Measurements from ENCODE around the gene NHSL2.

The NHSL2 gene

GRCh38 chrX:71976753-71977152 is 66.1 kb downstream of the NHSL2 start:
- no peaks in the 10 kb centered on the region for H3K4me1 ChIP-seq (ENCODE audit: control insufficient read depth in 2 of 2, insufficient read depth in 2 of 2, low read length in 2 of 2)
- no peak overlapping the region for H3K27ac ChIP-seq (ENCODE audit: low read depth in 2 of 2, low read length in 2 of 2)
- no peaks in the 10 kb centered on the region for H3K9me3 ChIP-seq (ENCODE audit: control insufficient read depth in 2 of 2, low read length in 2 of 2)
- H3K4me3 ChIP-seq (ENCODE audit: low read length in 2 of 2): no peak overlapping the region
- H3K9ac ChIP-seq (ENCODE audit: low read depth in 1 of 2, low read length in 2 of 2): no peak overlapping the region
- H3K27me3 ChIP-seq (ENCODE audit: control insufficient read depth in 2 of 2, insufficient read depth in 2 of 2, low read length in 2 of 2): peaks cover 5 to 12% of the 10 kb centered on the region in 2 donors
- H3K36me3 ChIP-seq (ENCODE audit: control insufficient read depth in 2 of 2, insufficient read depth in 2 of 2, low read length in 2 of 2): no peaks in the 10 kb centered on the region

DNA sequence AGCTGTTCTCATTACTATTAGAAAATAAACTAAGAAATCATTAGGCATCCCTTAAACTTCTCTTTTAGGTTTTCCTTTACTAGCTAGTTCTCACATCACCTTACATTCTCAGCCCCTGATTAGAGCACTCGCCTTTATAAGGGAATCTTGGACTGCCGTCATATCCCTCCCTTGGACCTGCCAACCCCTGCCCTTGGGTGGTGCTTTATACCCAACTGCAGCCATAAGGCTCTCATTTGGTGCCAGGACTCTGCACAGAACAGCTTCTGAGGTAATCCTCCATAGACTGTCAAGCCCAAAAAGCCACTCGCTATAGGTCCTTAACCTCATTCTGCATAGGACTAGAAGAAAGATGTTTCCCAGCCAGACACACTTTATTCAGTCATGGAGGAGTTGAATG is 67.5 kb downstream of the NHSL2 start:
- H3K27ac ChIP-seq (ENCODE audit: low read depth in 2 of 2, low read length in 2 of 2): no peak overlapping the region
- no peaks in the 10 kb centered on the region for H3K36me3 ChIP-seq (ENCODE audit: control insufficient read depth in 2 of 2, insufficient read depth in 2 of 2, low read length in 2 of 2)
- no peaks in the 10 kb centered on the region for H3K9me3 ChIP-seq (ENCODE audit: control insufficient read depth in 2 of 2, low read length in 2 of 2)
- H3K4me1 ChIP-seq (ENCODE audit: control insufficient read depth in 2 of 2, insufficient read depth in 2 of 2, low read length in 2 of 2): no peaks in the 10 kb centered on the region
- H3K27me3 ChIP-seq (ENCODE audit: control insufficient read depth in 2 of 2, insufficient read depth in 2 of 2, low read length in 2 of 2): peaks cover 0 to 8% of the 10 kb centered on the region in 2 donors
- no peak overlapping the region for H3K9ac ChIP-seq (ENCODE audit: low read depth in 1 of 2, low read length in 2 of 2)
- no peak overlapping the region for H3K4me3 ChIP-seq (ENCODE audit: low read length in 2 of 2)

DNA sequence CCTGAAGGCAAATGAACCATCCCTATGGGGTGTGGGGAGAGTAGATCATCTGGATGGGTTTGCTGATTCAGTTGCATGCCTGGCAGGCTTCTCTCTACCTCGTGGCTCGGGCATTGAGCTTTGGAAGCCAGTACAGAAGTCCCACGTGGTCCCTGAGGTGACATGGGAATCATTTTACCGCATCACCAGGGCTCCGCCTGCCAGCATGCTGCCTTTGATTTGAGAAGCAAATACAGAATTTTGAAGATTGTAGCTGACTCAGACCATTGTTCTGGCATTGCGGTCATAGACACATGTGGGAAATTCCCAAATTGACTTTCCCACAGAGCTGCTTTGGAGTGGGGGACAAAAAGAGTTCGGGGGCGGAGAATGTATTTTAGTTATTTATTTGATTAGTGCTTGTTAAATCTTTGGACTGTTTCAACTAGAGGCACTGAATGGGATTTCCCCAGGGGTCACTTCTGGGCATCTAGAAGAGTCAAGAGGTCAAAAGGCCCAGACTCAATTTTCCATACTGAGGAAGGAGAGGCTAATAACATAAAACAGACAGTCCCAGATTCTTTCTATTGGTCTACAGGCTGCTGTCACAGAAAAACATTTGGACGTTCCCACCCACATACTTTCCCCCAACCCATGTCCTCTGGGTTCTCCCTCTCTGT is 79.3 kb downstream of the NHSL2 start:
- H3K4me1 ChIP-seq (ENCODE audit: control insufficient read depth in 2 of 2, insufficient read depth in 2 of 2, low read length in 2 of 2): no peaks in the 10 kb centered on the region
- H3K4me3 ChIP-seq (ENCODE audit: low read length in 2 of 2): no peak overlapping the region
- H3K36me3 ChIP-seq (ENCODE audit: control insufficient read depth in 2 of 2, insufficient read depth in 2 of 2, low read length in 2 of 2): no peaks in the 10 kb centered on the region
- no peaks in the 10 kb centered on the region for H3K9me3 ChIP-seq (ENCODE audit: control insufficient read depth in 2 of 2, low read length in 2 of 2)
- H3K27me3 ChIP-seq (ENCODE audit: control insufficient read depth in 2 of 2, insufficient read depth in 2 of 2, low read length in 2 of 2): peaks cover 7 to 8% of the 10 kb centered on the region in 2 donors
- no peak overlapping the region for H3K9ac ChIP-seq (ENCODE audit: low read depth in 1 of 2, low read length in 2 of 2)
- H3K27ac ChIP-seq (ENCODE audit: low read depth in 2 of 2, low read length in 2 of 2): no peak overlapping the region

GRCh38 chrX:71990518-71990917 is 79.9 kb downstream of the NHSL2 start:
- Histone ChIP-seq H3K9ac (ENCODE audit: low read depth in 1 of 2, low read length in 2 of 2) (no peak overlapping the region), H3K4me3 (ENCODE audit: low read length in 2 of 2) (no peak overlapping the region), H3K27ac (ENCODE audit: low read depth in 2 of 2, low read length in 2 of 2) (no peak overlapping the region), H3K27me3 (ENCODE audit: control insufficient read depth in 2 of 2, insufficient read depth in 2 of 2, low read length in 2 of 2) (peaks cover 7 to 8% of the 10 kb centered on the region in 2 donors), H3K36me3 (ENCODE audit: control insufficient read depth in 2 of 2, insufficient read depth in 2 of 2, low read length in 2 of 2) (no peaks in the 10 kb centered on the region), H3K9me3 (ENCODE audit: control insufficient read depth in 2 of 2, low read length in 2 of 2) (no peaks in the 10 kb centered on the region), H3K4me1 (ENCODE audit: control insufficient read depth in 2 of 2, insufficient read depth in 2 of 2, low read length in 2 of 2) (no peaks in the 10 kb centered on the region)

DNA sequence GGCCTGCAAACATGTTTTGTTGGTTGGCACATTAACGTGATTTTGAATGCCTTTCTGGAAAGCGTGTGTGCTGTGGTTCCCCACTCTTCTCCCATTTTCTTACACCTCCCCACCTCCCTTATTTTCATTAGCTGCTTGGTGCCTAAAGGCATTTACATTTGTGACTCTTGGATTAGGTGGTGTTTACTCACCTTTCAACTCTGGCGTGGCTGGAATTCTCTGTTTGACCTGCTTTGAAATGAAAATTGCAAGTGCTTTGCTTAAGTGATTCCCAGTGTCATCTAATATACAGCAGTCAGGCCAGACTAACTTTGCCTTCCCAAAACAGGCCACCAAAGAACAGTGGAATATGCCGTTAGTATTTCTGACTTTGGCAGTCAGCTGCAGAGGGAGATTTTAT is 80.5 kb downstream of the NHSL2 start:
- Histone ChIP-seq H3K9me3 (ENCODE audit: control insufficient read depth in 2 of 2, low read length in 2 of 2) (no peaks in the 10 kb centered on the region), H3K36me3 (ENCODE audit: control insufficient read depth in 2 of 2, insufficient read depth in 2 of 2, low read length in 2 of 2) (no peaks in the 10 kb centered on the region), H3K4me1 (ENCODE audit: control insufficient read depth in 2 of 2, insufficient read depth in 2 of 2, low read length in 2 of 2) (no peaks in the 10 kb centered on the region), H3K4me3 (ENCODE audit: low read length in 2 of 2) (no peak overlapping the region), H3K27me3 (ENCODE audit: control insufficient read depth in 2 of 2, insufficient read depth in 2 of 2, low read length in 2 of 2) (peaks cover 7 to 8% of the 10 kb centered on the region in 2 donors), H3K9ac (ENCODE audit: low read depth in 1 of 2, low read length in 2 of 2) (no peak overlapping the region), H3K27ac (ENCODE audit: low read depth in 2 of 2, low read length in 2 of 2) (no peak overlapping the region)

- Histone ChIP-seq H3K9me3 (ENCODE audit: control insufficient read depth in 2 of 2, low read length in 2 of 2) (no peaks in the 10 kb centered on the region), H3K36me3 (ENCODE audit: control insufficient read depth in 2 of 2, insufficient read depth in 2 of 2, low read length in 2 of 2) (no peaks in the 10 kb centered on the region), H3K27me3 (ENCODE audit: control insufficient read depth in 2 of 2, insufficient read depth in 2 of 2, low read length in 2 of 2) (peaks cover 7 to 8% of the 10 kb centered on the region in 2 donors), H3K27ac (ENCODE audit: low read depth in 2 of 2, low read length in 2 of 2) (no peak overlapping the region), H3K9ac (ENCODE audit: low read depth in 1 of 2, low read length in 2 of 2) (no peak overlapping the region), H3K4me3 (ENCODE audit: low read length in 2 of 2) (no peak overlapping the region), H3K4me1 (ENCODE audit: control insufficient read depth in 2 of 2, insufficient read depth in 2 of 2, low read length in 2 of 2) (no peaks in the 10 kb centered on the region)
Observed at GRCh38 chrX:71992711-71993110, 82.1 kb downstream of the NHSL2 start.

DNA sequence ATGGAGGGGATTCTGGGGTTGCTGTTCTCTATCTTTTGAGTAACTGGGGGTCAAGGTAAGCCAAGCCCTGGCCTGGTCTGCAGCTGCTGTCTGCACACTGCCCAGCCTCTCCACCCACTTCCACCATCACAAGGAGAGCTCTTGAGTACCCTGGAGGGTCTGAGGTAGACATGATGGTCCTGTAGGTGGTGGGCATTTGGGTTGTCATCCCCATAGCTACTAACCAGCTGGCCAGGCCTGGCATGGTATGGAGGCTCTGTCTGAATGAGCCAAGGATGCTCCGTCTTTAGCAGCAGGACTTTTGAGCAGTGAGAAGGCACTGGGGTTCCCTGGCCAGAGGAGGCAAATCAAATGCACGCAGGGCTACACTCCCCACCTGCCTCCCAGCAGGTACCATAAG is 82.7 kb downstream of the NHSL2 start:
- no peak overlapping the region for H3K4me3 ChIP-seq (ENCODE audit: low read length in 2 of 2)
- no peaks in the 10 kb centered on the region for H3K9me3 ChIP-seq (ENCODE audit: control insufficient read depth in 2 of 2, low read length in 2 of 2)
- H3K27me3 ChIP-seq (ENCODE audit: control insufficient read depth in 2 of 2, insufficient read depth in 2 of 2, low read length in 2 of 2): peaks cover 6 to 8% of the 10 kb centered on the region in 2 donors
- no peaks in the 10 kb centered on the region for H3K36me3 ChIP-seq (ENCODE audit: control insufficient read depth in 2 of 2, insufficient read depth in 2 of 2, low read length in 2 of 2)
- no peak overlapping the region for H3K9ac ChIP-seq (ENCODE audit: low read depth in 1 of 2, low read length in 2 of 2)
- no peaks in the 10 kb centered on the region for H3K4me1 ChIP-seq (ENCODE audit: control insufficient read depth in 2 of 2, insufficient read depth in 2 of 2, low read length in 2 of 2)
- no peak overlapping the region for H3K27ac ChIP-seq (ENCODE audit: low read depth in 2 of 2, low read length in 2 of 2)

- Histone ChIP-seq H3K27me3 (ENCODE audit: control insufficient read depth in 2 of 2, insufficient read depth in 2 of 2, low read length in 2 of 2) (peaks cover under 1 to 8% of the 10 kb centered on the region in 2 donors), H3K9ac (ENCODE audit: low read depth in 1 of 2, low read length in 2 of 2) (no peak overlapping the region), H3K27ac (ENCODE audit: low read depth in 2 of 2, low read length in 2 of 2) (no peak overlapping the region), H3K4me3 (ENCODE audit: low read length in 2 of 2) (no peak overlapping the region), H3K36me3 (ENCODE audit: control insufficient read depth in 2 of 2, insufficient read depth in 2 of 2, low read length in 2 of 2) (no peaks in the 10 kb centered on the region), H3K9me3 (ENCODE audit: control insufficient read depth in 2 of 2, low read length in 2 of 2) (no peaks in the 10 kb centered on the region), H3K4me1 (ENCODE audit: control insufficient read depth in 2 of 2, insufficient read depth in 2 of 2, low read length in 2 of 2) (no peaks in the 10 kb centered on the region)
Observed at GRCh38 chrX:71994601-71995000, 84.0 kb downstream of the NHSL2 start.

GRCh38 chrX:71995122-71995521 is 84.5 kb downstream of the NHSL2 start:
- Histone ChIP-seq H3K27ac (ENCODE audit: low read depth in 2 of 2, low read length in 2 of 2) (no peak overlapping the region), H3K9me3 (ENCODE audit: control insufficient read depth in 2 of 2, low read length in 2 of 2) (no peaks in the 10 kb centered on the region)

GRCh38 chrX:71996136-71996535 is 85.5 kb downstream of the NHSL2 start:
- Histone ChIP-seq H3K9ac (ENCODE audit: low read depth in 1 of 2, low read length in 2 of 2) (no peak overlapping the region), H3K4me1 (ENCODE audit: control insufficient read depth in 2 of 2, insufficient read depth in 2 of 2, low read length in 2 of 2) (no peaks in the 10 kb centered on the region), H3K4me3 (ENCODE audit: low read length in 2 of 2) (no peak overlapping the region), H3K36me3 (ENCODE audit: control insufficient read depth in 2 of 2, insufficient read depth in 2 of 2, low read length in 2 of 2) (no peaks in the 10 kb centered on the region), H3K27ac (ENCODE audit: low read depth in 2 of 2, low read length in 2 of 2) (no peak overlapping the region), H3K9me3 (ENCODE audit: control insufficient read depth in 2 of 2, low read length in 2 of 2) (no peaks in the 10 kb centered on the region), H3K27me3 (ENCODE audit: control insufficient read depth in 2 of 2, insufficient read depth in 2 of 2, low read length in 2 of 2) (peaks cover 0 to 8% of the 10 kb centered on the region in 2 donors)

More at GRCh38 chrX:71995122-71995521, 84.5 kb downstream of the NHSL2 start:
- H3K36me3 ChIP-seq (ENCODE audit: control insufficient read depth in 2 of 2, insufficient read depth in 2 of 2, low read length in 2 of 2): no peaks in the 10 kb centered on the region
- H3K27me3 ChIP-seq (ENCODE audit: control insufficient read depth in 2 of 2, insufficient read depth in 2 of 2, low read length in 2 of 2): peaks cover 0 to 8% of the 10 kb centered on the region in 2 donors
- no peak overlapping the region for H3K4me3 ChIP-seq (ENCODE audit: low read length in 2 of 2)
- no peaks in the 10 kb centered on the region for H3K4me1 ChIP-seq (ENCODE audit: control insufficient read depth in 2 of 2, insufficient read depth in 2 of 2, low read length in 2 of 2)
- H3K9ac ChIP-seq (ENCODE audit: low read depth in 1 of 2, low read length in 2 of 2): no peak overlapping the region
